Endothelial cell (in vitro differentiated cells): ENCODE results near the gene DNAH3. TPM values are rescaled to one million over a fixed set of nuclear protein-coding genes. Genes with fewer than 3 reads are reported as not detected.

Experiments used
- DNase-seq: peaks from one replicate; pipeline ENCODE4 v3.0.0; 2021; ENCODE audit warnings: low spot score
- H3K27ac Mint-ChIP-seq: one replicate; pipeline ENCODE4 v1.8.0; 2021; ENCODE audit warnings: mixed read lengths, inconsistent platforms; ENCODE audit not compliant: unreplicated experiment
- H3K27me3 Mint-ChIP-seq: one replicate; pipeline ENCODE4 v1.8.0; 2021; ENCODE audit warnings: mild to moderate bottlenecking, moderate library complexity, mixed read lengths, inconsistent platforms; ENCODE audit not compliant: unreplicated experiment
- H3K36me3 Mint-ChIP-seq: one replicate; pipeline ENCODE4 v1.8.0; 2021; ENCODE audit warnings: mild to moderate bottlenecking, low read depth, mixed read lengths, inconsistent platforms; ENCODE audit not compliant: unreplicated experiment
- H3K4me1 Mint-ChIP-seq: one replicate; pipeline ENCODE4 v1.8.0; 2021; ENCODE audit warnings: mild to moderate bottlenecking, mixed read lengths, inconsistent platforms; ENCODE audit not compliant: unreplicated experiment
- H3K4me3 Mint-ChIP-seq: one replicate; pipeline ENCODE4 v1.8.0; 2021; ENCODE audit warnings: mild to moderate bottlenecking, mixed read lengths, inconsistent platforms; ENCODE audit not compliant: unreplicated experiment
- H3K9me3 Mint-ChIP-seq: one replicate; pipeline ENCODE4 v1.8.0; 2021; ENCODE audit warnings: mixed read lengths, inconsistent platforms; ENCODE audit not compliant: unreplicated experiment
- total RNA-seq: library from RNA; stranded (reverse); fragmentation: NEBNext Ultra II Directional; extraction: Animal tissue kit (Norgen Biotek cat#: 25700); gene quantifications from one replicate; pipeline ENCODE4 v1.2.1, GENCODE V29; 2021; ENCODE audit not compliant: unreplicated experiment
- TF ChIP-seq, protein P1 (sequence below): fragments of 200-600 bp; sonication (generic); IDR thresholded peaks from one replicate; pipeline ENCODE4 v1.5.0; 2021; ENCODE audit warnings: antibody characterized with exemption; ENCODE audit not compliant: unreplicated experiment

The DNAH3 gene
- total RNA-seq, 1 donor from 2014 or later: 0.05 TPM

DNA sequence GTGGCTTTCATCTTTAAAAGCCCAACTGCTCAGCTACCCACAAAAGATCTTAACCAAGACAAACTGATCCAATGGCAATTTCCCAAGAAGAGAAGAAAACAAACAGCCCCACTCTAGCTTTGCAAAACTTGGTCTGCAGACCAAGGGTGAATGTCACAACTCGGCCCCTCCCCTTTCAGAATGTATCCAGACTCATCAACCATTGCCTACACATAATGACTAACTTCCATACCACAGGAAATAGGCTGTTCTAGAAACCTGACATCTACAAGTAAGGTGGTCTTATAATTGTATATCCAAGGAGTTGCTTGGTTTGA, 266.4 kb downstream of the DNAH3 start:
- H3K36me3 Mint-ChIP-seq: no peaks in the 10 kb centered on the region
- no peaks in the 10 kb centered on the region for H3K9me3 Mint-ChIP-seq
- TF ChIP-seq, protein P1, sequence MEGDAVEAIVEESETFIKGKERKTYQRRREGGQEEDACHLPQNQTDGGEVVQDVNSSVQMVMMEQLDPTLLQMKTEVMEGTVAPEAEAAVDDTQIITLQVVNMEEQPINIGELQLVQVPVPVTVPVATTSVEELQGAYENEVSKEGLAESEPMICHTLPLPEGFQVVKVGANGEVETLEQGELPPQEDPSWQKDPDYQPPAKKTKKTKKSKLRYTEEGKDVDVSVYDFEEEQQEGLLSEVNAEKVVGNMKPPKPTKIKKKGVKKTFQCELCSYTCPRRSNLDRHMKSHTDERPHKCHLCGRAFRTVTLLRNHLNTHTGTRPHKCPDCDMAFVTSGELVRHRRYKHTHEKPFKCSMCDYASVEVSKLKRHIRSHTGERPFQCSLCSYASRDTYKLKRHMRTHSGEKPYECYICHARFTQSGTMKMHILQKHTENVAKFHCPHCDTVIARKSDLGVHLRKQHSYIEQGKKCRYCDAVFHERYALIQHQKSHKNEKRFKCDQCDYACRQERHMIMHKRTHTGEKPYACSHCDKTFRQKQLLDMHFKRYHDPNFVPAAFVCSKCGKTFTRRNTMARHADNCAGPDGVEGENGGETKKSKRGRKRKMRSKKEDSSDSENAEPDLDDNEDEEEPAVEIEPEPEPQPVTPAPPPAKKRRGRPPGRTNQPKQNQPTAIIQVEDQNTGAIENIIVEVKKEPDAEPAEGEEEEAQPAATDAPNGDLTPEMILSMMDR: no peak
- no peak overlapping the region for H3K4me3 Mint-ChIP-seq
- no peak overlapping the region for H3K27ac Mint-ChIP-seq
- H3K4me1 Mint-ChIP-seq: peaks cover 9% of the 10 kb centered on the region
- H3K27me3 Mint-ChIP-seq: no peaks in the 10 kb centered on the region
- DNase-seq: no peak

DNA sequence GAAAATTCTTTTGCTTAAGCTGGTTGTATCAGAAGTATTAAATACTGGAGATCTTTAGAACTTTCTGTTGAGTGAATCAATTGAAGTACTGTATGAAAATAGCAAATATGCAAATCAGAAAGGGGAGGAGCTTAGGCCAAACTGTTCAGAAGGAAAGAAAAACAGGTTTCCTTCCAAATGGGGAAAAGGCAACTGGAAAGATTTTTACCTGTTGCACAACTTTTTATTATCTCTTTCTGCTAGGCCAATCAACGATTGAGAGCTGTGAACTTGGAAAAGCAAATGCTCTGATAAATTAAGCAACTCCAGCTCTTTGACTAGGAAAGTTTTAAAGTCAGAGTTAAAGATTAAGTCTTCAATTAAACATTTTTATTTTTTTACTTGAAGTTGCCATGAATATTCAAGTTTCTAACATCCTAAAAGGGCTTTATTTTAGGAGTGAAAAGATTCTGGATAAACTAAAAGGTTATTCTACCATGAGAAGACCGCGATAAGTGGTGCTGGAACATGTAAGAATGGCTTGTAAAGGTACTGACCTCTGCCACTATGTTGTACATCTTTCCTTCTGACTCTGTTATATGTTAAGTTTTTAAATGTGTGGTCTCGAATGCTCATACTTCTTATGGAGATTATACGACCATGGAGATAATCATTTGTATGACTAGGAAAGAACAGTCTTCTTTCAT, 266.9 kb downstream of the DNAH3 start:
- no peaks in the 10 kb centered on the region for H3K9me3 Mint-ChIP-seq
- no peak for DNase-seq
- H3K27me3 Mint-ChIP-seq: no peaks in the 10 kb centered on the region
- TF ChIP-seq, protein P1: no peak
- no peak overlapping the region for H3K4me3 Mint-ChIP-seq
- peaks cover 9% of the 10 kb centered on the region for H3K4me1 Mint-ChIP-seq
- no peak overlapping the region for H3K27ac Mint-ChIP-seq
- no peaks in the 10 kb centered on the region for H3K36me3 Mint-ChIP-seq

Other genes starting within 250 kb of the DNAH3 start
- 27.9 TPM for gene LDAF1, start 7.8 kb upstream of the DNAH3 start, total RNA-seq
- 4.1 TPM for gene ZP2, start 60.7 kb upstream of the DNAH3 start, total RNA-seq
- not detected for gene ANKS4B, start 82.9 kb upstream of the DNAH3 start, total RNA-seq
- 3.7 TPM for gene CRYM, start 127.4 kb upstream of the DNAH3 start, total RNA-seq